GM06990 (cell line): ENCODE data around the gene OR8G1.

Source experiments
- DNase-seq: peaks from one replicate; pipeline ENCODE4 v3.0.0-alpha.2; 2011; ENCODE audit not compliant: insufficient read length; ENCODE audit errors: extremely low read depth
- H3K27me3 ChIP-seq: replicated peaks from 2 replicates; pipeline ENCODE4 v1.6.0; 2011; ENCODE audit warnings: low read length; ENCODE audit not compliant: control insufficient read depth, insufficient read depth
- H3K36me3 ChIP-seq: 2 replicates; pipeline ENCODE4 v1.5.1; 2011; ENCODE audit warnings: low read length; ENCODE audit not compliant: control insufficient read depth, insufficient read depth
- H3K4me3 ChIP-seq: replicated peaks from 2 replicates; pipeline ENCODE4 v1.5.1; 2011; ENCODE audit warnings: low read depth, mild to moderate bottlenecking, control low read depth, low read length
- CTCF ChIP-seq: IDR thresholded peaks from 2 replicates; pipeline ENCODE4 v1.5.1; 2011; ENCODE audit warnings: low read length, control low read depth, mild to moderate bottlenecking, inconsistent platforms; ENCODE audit not compliant: insufficient read depth, poor library complexity, severe bottlenecking

The OR8G1 gene

GRCh38 chr11:124198897-124199296 is 42.0 kb upstream of the OR8G1 start:
- H3K27me3 ChIP-seq: peaks cover 1% of the 10 kb centered on the region
- H3K36me3 ChIP-seq: no peaks in the 10 kb centered on the region
- H3K4me3 ChIP-seq: no peak overlapping the region
- DNase-seq: no peak
- no peak for TF ChIP-seq CTCF

GRCh38 chr11:124199702-124200101 is 41.2 kb upstream of the OR8G1 start:
- Histone ChIP-seq H3K36me3 (no peaks in the 10 kb centered on the region), H3K4me3 (no peak overlapping the region), H3K27me3 (peaks cover 1% of the 10 kb centered on the region)
- TF ChIP-seq CTCF: no peak
- DNase-seq: no peak

- no peaks in the 10 kb centered on the region for H3K27me3 ChIP-seq
- no peak overlapping the region for H3K4me3 ChIP-seq
Measured at GRCh38 chr11:124200671-124201070, 40.2 kb upstream of the OR8G1 start.

GRCh38 chr11:124202951-124203350 is 37.9 kb upstream of the OR8G1 start:
- no peak for TF ChIP-seq CTCF
- no peak for DNase-seq

More at GRCh38 chr11:124200671-124201070, 40.2 kb upstream of the OR8G1 start:
- no peak for DNase-seq
- no peak for TF ChIP-seq CTCF
- no peaks in the 10 kb centered on the region for H3K36me3 ChIP-seq

DNA sequence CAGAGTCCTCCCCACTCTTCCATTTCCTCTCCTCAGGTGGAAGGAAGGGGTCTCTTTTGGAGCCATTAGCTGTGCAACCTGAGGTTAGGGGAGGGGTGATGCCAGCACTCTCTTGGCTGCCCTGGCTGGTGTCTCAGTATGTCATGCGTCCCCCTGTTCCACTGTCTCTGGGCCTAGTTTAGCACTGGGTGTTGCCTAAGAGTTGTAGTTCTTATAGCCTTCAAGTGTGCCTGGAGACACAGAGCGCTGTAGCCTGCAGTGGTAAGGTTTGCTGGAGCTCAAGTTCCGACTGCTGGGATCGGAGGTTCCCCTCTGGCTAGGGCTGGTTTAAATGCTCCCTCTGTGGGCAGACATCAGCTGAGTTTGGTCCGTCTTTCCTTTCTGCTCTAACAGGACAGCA is 36.9 kb upstream of the OR8G1 start:
- no peak overlapping the region for H3K4me3 ChIP-seq
- H3K36me3 ChIP-seq: no peaks in the 10 kb centered on the region
- DNase-seq: no peak
- TF ChIP-seq CTCF: no peak
- no peaks in the 10 kb centered on the region for H3K27me3 ChIP-seq

More at GRCh38 chr11:124202951-124203350, 37.9 kb upstream of the OR8G1 start:
- Histone ChIP-seq H3K36me3 (no peaks in the 10 kb centered on the region), H3K27me3 (no peaks in the 10 kb centered on the region), H3K4me3 (no peak overlapping the region)
